HL-60 (cell line): ENCODE results near the gene SH3BP2.
A peak's percentile ranks its signal among the peaks of the same experiment; 100 is the strongest.

ENCODE experiments used
- DNase-seq, 2 experiments: peaks; one replicate each; pipeline ENCODE4 v3.0.0-alpha.2; 2010 to 2020; ENCODE audit warnings: low read depth in 1 of 2, low spot score in 1 of 2
- H3K27ac ChIP-seq: fragments of 250-450 bp; sonication (Bioruptor Pico); replicated peaks from 2 replicates; pipeline ENCODE4 v1.5.1; 2020; ENCODE audit warnings: mild to moderate bottlenecking, moderate library complexity
- H3K27me3 ChIP-seq: fragments of 250-450 bp; sonication (Bioruptor Pico); 2 replicates; pipeline ENCODE4 v1.5.1; 2021; ENCODE audit warnings: mild to moderate bottlenecking, moderate library complexity; ENCODE audit not compliant: insufficient read depth, poor library complexity, severe bottlenecking
- H3K4me3 ChIP-seq: replicated peaks from 2 replicates; pipeline ENCODE4 v1.5.1; 2011; ENCODE audit warnings: mild to moderate bottlenecking, control low read depth, low read length; ENCODE audit not compliant: insufficient read depth
- CTCF ChIP-seq: IDR thresholded peaks from one replicate; pipeline ENCODE4 v1.5.1; 2011; ENCODE audit warnings: low read length, control low read depth, inconsistent platforms; ENCODE audit not compliant: insufficient read depth
- GABPA ChIP-seq: IDR thresholded peaks from 2 replicates; pipeline ENCODE4 v1.6.1; 2012; ENCODE audit warnings: low read depth
- POLR2AphosphoS5 ChIP-seq: IDR thresholded peaks from 2 replicates; pipeline ENCODE4 v1.6.1; 2012; ENCODE audit warnings: low read depth
- REST ChIP-seq: IDR thresholded peaks from 2 replicates; pipeline ENCODE4 v1.6.1; 2012; ENCODE audit warnings: low read depth; ENCODE audit not compliant: insufficient replicate concordance
- SPI1 ChIP-seq: IDR thresholded peaks from 2 replicates; pipeline ENCODE4 v1.6.1; 2012; ENCODE audit warnings: low read depth, mild to moderate bottlenecking, borderline replicate concordance

SH3BP2 gene

GRCh38 chr4:2744576-2745270 lies 48.2 kb upstream of the SH3BP2 start:
- H3K27me3 ChIP-seq: no peaks in the 10 kb centered on the region
- no peak for DNase-seq
- no peak overlapping the region for H3K4me3 ChIP-seq
- TF ChIP-seq GABPA (no peak), CTCF (no peak), SPI1 (no peak)
- no peak overlapping the region for H3K27ac ChIP-seq

GRCh38 chr4:2745516-2745915 lies 47.4 kb upstream of the SH3BP2 start:
- Histone ChIP-seq H3K27ac (no peak overlapping the region), H3K4me3 (no peak overlapping the region), H3K27me3 (no peaks in the 10 kb centered on the region)
- TF ChIP-seq POLR2AphosphoS5 (no peak), GABPA (no peak), CTCF (no peak), SPI1 (no peak), REST (no peak)
- DNase-seq: no peak

- Histone ChIP-seq H3K27ac (no peak overlapping the region), H3K27me3 (no peaks in the 10 kb centered on the region), H3K4me3 (no peak overlapping the region)
- peak in 1 of 2 experiments; percentile 28 for DNase-seq
- TF ChIP-seq POLR2AphosphoS5 (no peak), SPI1 (no peak)
Observed at GRCh38 chr4:2745981-2746806, 46.7 kb upstream of the SH3BP2 start.

GRCh38 chr4:2746891-2747695 lies 45.8 kb upstream of the SH3BP2 start:
- TF ChIP-seq CTCF (no peak), REST (no peak), SPI1 (no peak), POLR2AphosphoS5 (no peak), GABPA (no peak)
- H3K4me3 ChIP-seq: no peak overlapping the region
- no peak overlapping the region for H3K27ac ChIP-seq
- no peak for DNase-seq
- H3K27me3 ChIP-seq: no peaks in the 10 kb centered on the region
